OCI-LY7 (cell line): Measurements from ENCODE around the gene PFDN4.

Source experiments
- CTCF ChIP-seq: fragments of 200-600 bp; sonication (generic); conservative IDR thresholded peaks from 2 replicates; pipeline ENCODE4 v1.5.1; 2014; ENCODE audit warnings: mild to moderate bottlenecking, antibody characterized with exemption, low read length, moderate library complexity, mixed read lengths
- EZH2phosphoT487 ChIP-seq: fragments of 200-600 bp; sonication (generic); IDR thresholded peaks from 2 replicates; pipeline ENCODE4 v1.6.1; 2018; ENCODE audit warnings: low read depth, borderline replicate concordance, mild to moderate bottlenecking, mixed run types, antibody characterized with exemption, low read length, moderate library complexity, mixed read lengths

- no peak for TF ChIP-seq CTCF
- TF ChIP-seq EZH2phosphoT487: no peak
Observed at GRCh38 chr20:54251096-54251495, 43.2 kb downstream of the PFDN4 start.
